HTERT RPE-1 (cell line): ENCODE results near the gene MCEMP1.

Source experiments
- in situ Hi-C: fragments of 300-500 bp; cut with MboI; formaldehyde crosslinking; loops from 4 replicates; pipeline ENCODE4 v1.14.3; 2020; ENCODE audit warnings: low sequenced_read_pairs

The MCEMP1 gene

GRCh38 chr19:7670790-7671189, 6.1 kb upstream of the MCEMP1 start:
- in situ Hi-C loops: no loop called here

GRCh38 chr19:7672522-7672921, 4.4 kb upstream of the MCEMP1 start:
- in situ Hi-C loops: no loop called here

- in situ Hi-C loops: no loop called here
These were observed 2.6 kb upstream of the MCEMP1 start for GRCh38 chr19:7674010-7675005.

- in situ Hi-C loops: no loop called here
These were observed 514 bp upstream of the MCEMP1 start for GRCh38 chr19:7676376-7676775.

- in situ Hi-C loops: no loop called here
These were observed 900 bp downstream of the MCEMP1 start for GRCh38 chr19:7677669-7678311.

DNA sequence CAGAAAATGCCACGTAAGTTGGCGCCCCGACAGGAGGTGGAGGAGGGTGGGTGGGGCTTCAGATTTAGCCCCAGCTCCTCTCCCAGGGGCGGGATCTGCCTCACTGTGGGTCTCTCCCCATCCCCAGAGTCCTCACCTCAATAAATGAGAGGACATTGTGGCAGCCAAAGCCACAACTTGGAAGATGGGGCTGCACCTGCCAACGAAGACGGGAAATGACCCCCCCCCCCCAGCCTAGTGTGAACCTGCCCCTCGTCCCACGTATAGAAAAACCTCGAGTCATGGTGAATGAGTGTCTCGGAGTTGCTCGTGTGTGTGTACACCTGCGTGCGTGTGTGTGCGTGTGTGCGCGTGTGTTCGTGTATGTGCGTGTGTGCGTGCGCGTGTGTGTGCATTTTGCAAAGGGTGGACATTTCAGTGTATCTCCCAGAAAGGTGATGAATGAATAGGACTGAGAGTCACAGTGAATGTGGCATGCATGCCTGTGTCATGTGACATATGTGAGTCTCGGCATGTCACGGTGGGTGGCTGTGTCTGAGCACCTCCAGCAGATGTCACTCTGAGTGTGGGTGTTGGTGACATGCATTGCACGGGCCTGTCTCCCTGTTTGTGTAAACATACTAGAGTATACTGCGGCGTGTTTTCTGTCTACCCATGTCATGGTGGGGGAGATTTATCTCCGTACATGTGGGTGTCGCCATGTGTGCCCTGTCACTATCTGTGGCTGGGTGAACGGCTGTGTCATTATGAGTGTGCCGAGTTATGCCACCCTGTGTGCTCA, 2.3 kb downstream of the MCEMP1 start:
- in situ Hi-C loops: no loop called here

DNA sequence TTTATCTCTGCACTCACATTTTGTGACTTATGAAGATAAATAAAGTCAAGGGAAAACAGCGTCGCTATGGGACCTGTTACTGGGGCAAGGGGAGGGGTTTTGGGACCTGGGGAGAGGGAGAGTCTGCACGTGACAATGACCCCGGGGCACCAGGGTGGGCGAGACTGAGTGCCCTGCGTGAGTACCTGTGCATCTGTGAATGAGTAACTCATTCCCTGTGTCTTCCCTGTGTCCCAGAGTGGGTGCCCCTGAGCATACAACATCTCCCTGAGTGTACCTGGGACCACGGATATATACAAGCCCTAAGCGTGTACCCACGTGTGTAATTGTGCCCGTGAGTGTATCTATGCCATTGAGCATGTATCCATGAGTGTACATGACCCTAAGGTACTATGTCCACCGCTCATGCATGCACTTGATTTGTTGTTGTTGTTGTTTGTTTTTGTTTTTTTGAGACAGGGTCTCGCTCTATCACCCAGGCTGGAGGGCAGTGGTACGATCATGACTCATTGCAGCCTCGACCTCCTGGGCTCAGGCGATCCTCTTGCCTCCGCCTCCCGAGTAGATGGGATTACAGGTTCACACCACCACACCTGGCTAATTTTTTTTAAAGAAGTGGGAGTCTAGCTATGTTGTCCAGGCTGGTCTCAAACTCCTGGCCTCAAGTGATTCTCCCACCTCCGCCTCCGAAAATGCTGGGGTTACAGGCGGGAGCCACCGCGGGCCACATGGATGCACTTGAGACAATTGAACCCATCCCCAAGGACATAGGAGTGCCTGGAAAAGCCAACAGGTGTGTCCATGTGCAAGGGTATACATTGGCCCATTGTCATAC, 3.1 kb downstream of the MCEMP1 start:
- in situ Hi-C loops: no loop called here

DNA sequence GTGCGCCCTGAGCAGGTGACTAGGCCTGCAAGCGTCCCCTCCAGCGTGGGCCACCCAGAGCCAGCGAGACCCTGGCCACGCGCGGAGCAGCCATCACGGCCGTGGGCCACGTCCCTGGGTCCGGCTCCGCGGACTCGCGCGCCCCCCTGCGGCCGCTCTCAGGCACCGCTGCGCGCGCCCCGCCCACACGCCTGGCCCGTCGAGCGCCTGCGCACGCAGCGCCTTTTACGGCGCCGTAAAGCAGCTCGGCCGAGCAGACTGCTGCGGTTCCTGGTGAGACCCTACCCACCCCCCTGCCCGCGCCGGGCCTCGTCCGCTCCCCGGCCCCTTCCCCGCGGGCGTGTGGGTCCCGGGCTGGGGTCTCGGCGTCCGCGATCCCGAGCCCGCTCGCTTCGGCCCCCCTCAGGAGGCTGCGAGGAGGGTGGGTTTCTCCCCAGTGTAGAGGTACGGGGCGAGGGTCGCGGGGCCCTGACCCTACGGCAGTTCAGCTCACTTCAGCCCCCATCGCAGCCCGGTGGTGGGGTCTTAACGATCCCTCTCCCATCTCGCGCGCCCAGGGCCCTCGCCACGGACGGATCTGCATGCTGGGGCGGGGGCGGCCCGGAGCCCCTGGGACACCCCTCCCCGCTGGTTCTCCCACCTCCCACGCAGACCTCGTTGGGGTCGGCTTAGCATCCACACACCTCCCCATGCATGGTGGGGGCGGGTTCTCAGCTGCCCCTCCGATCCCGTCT, 3.9 kb downstream of the MCEMP1 start, which contains the start of gene TRAPPC5:
TRAPPC5 (plus strand) TSS at position 228 of the 734 bp plus-strand sequence. CDS start 1,421 bp downstream, outside the sequence.
- in situ Hi-C loops: no loop called here

DNA sequence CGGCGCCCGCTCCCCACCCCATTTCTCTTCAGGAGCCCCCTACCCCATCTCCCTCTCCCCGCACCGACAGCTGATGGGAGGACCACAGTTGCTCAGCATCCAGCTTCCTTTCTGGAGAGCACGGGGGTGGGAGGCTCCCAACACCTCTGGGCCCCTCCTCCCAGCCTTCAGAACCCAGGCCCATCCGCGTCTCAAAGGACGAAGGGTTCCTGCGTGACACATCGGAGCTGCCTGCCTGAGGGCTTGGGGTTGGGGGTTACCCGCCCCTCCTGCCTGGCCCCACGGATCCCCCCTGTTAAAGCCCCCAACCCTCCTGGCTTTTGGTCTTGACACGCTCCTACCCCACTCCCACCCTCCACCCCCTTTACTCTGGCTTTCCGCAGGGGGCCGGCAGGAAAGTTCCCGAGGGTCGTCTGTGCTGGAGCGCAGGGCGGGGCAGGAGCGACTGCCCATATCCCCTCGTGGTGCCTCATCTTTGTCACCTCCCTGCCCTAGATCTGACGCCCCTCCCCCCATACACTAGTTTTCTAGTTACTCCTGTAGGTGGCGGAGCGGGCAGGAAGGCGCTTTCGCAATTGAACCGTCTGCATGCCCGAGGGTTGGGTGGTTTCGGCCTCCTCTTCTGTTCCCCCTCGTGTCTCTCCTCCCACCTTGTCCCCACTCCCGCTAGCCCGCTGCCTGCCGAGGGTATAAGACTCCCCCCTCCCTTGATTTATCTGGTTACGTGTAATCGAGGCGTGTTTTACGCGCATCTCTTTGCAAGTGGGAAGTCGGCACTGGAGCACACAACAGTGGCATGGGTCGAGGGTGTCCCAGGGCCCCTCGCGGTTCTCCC, 4.7 kb downstream of the MCEMP1 start:
- in situ Hi-C loops: no loop called here

- in situ Hi-C loops: no loop called here
These were observed 5.4 kb downstream of the MCEMP1 start for GRCh38 chr19:7682175-7682855.

DNA sequence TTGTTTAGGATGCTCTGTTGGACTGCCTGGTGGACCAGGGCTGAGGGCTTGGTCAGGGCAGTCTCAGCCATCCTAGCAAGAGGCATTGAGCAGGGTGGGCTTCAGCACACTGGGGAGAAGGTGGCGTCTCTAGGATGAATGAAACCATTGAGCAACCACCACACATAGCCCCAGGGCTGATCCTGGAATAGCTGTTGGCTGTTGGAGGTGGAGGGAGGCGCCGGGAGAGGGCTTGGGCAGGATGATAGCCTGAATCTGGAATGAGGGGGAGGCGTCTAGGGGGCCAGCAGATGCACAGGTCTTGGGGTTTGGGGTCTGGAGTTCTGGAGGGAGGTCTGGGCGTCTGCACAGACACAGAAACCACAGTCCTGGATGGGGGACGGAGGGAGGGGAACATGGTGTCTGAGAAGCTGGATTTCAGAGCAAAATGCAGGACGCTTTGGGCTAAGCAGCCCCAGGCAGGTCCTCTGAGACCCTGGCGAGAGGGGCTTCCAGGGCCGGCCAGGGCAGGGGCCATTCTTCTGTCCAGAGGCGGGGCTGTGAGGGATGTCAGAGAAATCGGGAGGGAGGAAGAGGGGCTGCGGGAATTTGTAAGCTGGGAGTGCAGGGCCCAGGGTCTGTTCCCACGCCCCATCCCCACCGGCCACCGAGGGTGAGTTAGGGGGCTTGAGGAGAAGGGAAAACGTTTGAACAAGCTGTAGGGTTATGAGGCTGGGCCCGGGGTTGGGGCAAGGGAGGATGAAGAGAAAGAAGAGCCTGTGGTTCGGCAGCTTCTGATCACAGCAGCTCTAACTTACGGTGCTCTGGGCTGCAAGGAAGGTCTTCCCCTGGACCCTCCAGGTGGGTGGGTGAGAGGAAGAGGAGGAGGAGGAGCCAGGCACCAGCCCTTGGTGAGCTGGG, 8.9 kb downstream of the MCEMP1 start:
- in situ Hi-C loops: no loop called here

GRCh38 chr19:7687177-7687576, 10.3 kb downstream of the MCEMP1 start:
- in situ Hi-C loops: no loop called here

DNA sequence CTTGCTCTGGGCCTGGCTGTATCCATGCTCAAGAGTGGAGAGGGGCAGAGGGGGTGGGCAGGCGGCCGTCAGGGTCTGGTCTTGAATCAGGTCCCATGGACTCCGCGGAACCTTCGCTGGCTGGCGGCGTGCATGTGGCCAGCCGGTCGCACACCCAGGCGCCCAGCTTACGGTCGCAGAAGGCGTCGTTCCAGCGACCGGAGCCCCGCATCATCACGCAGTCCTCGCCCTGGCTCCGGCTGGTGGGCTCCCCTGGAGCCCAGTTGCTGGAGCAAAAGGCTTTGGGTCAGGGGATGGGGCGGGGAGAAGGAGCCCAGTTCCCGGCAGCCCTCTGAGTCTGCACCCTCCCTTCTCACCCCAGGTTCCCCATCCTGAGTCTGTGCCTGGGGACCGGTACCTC, 12.3 kb downstream of the MCEMP1 start:
- in situ Hi-C loops: no loop called here

GRCh38 chr19:7690779-7691258, 13.9 kb downstream of the MCEMP1 start:
- in situ Hi-C loops: no loop called here

GRCh38 chr19:7691497-7691896, 14.6 kb downstream of the MCEMP1 start:
- in situ Hi-C loops: no loop called here

GRCh38 chr19:7692417-7693088, 15.7 kb downstream of the MCEMP1 start:
- in situ Hi-C loops: no loop called here
